NCI-H146 (cell line): ENCODE data around the gene EIPR1.
"Not testable (repeated sequence)": the region's sequence is repeated elsewhere in the genome, so short reads cannot be mapped to it uniquely, and the experiment has no call there.

Experiments
- DNase-seq: peaks from one replicate; lab custom pipeline; 2025; lab: John Stamatoyannopoulos, UW

EIPR1 gene

DNA sequence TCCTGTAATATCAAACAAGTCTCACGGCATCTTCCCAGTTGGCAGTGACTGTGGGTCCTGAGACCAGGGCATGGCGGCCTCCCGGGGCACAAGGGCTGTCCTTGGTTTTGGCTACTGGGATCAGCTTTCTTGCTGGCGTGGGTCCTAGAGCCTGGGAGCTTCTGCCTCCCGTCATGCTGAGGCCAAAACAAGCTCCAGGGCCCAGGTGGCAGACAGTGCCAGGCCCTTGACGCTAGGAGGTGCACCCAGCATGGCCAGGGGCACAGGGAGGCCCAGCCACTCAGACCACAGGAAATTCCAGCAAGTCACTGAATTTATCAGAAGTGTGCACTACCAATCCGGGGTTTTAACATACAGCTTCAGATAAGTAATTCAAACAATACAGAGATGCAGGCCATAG lies 184.7 kb downstream of the EIPR1 start:
- DNase-seq: no peak

GRCh38 chr2:3192281-3192818 lies 185.3 kb downstream of the EIPR1 start:
- DNase-seq: no peak

DNA sequence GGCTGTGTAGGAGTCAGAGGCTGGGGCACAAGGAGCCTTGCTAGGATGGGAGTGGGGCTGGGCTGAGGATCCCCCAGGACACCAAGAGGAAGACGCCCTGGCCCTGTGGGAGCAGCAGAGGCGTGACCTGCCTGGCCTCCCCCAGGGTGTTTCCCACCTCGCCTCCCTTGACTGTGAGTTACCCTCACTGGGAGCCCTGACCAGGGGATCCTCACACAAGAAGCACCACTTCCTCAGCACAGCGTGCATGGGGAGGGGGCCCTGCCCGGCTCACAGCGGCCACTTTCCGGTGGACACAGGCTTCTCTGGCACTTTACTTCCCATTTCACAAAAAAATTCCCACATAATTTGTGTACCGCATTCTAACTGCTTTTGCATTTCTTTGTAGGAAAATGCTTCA lies 187.7 kb downstream of the EIPR1 start:
- no peak for DNase-seq

DNA sequence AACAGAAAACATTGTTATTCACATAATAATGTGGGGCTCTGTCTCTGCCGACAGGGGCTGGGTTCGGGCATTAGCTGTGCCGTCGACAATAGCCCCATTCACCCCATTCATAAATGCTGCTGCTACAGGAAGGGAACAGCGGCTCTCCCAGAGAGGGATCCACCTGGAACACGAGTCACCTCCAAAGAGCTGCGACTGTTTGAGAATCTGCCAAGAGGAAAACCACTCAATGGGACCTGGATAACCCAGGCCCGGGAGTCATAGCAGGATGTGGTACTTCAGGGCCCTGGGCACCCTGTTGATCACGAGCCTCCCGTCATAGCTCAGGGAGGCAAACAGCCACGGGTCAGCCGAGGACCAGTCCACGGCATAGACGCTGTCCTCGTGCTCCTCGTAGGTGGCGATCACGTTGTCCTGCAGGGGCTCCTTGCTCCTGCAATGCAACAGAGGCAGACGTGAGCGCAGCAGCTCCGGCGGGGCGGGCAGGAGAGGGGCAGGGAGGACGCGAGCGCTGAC lies 188.5 kb downstream of the EIPR1 start:
- DNase-seq: no peak

DNA sequence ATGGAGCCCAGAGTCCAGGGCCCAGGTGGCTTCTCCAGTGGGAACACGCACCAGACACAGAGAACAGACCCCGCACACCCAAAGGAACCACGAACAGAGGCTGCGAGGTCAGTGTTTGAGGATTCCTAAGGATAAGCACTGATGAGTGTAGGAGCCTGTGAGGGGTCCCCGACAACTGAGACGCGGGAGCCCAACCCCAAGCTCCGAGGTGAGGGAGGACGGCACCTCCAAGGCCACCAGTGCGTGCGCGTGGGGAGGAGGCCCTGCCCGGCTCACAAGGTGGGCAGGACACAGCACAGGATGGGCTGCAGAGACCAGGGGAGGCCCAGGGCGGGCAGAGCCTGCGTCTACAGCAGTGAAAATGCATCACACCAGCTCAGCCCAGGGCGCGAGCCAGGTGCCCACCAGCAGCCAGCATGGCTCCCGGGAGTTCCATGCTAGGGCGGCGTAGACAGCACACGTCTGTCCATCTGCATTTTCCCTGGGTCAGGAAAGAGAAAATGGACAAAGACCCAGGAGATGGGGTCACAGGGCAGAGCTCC lies 189.1 kb downstream of the EIPR1 start:
- no peak for DNase-seq

GRCh38 chr2:3187467-3187866 lies 190.2 kb downstream of the EIPR1 start:
- no peak for DNase-seq

DNA sequence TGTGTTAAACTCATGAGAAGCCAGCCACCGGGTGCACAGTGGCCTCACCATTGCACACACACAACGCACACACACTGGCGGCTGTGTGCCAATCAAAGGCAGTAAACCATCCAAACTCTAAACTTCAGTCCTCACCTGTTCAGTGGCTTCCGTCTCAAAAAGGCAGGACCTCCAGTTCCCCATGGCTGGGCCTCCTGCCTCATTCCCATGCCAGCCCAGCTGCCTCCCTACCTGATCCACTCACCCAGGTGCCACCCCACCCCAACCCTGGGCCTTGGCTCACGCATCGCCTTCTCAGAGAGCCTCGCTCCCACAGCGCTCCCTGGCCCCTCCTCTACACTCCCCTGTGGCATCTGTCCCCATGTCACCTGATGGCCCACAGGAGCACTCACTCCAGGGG lies 190.9 kb downstream of the EIPR1 start:
- DNase-seq: no peak

DNA sequence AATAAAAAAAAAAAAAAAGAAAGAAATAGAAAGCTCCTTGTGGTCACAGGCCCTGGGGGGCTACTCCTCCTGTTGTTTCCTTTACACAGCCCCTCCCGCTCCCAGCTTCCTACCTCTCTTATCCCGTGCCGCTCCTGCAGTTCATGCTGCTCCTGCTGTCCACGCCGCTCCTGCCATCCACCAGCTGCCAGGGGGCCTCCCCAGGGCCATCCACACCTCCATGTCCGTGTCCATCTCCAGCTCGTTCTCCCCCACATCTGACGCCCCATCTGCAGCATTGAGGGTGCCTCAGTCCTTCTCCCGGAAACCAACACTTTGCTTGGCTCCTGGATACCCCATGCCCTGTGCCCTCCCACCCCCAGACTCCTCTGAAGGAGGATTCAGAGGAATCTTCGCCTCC lies 191.7 kb downstream of the EIPR1 start:
- DNase-seq: no peak

DNA sequence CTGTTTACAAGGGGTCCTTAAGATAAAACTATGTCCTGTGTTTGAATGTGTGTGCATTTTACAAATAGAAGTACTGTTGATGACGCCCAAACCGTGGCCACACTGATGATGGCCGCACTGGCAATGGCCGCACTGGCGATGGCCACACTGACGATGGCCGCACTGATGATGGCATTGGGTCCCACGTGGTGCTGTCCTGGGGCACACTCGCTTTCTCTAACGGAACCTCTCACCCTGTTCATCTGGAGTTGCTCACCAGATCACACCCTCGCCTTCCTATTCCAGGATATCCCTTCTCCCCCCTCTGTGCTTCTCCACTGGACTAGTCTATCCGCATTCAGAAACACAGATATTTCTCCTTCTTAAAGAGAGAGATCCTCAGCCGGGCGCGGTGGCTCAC lies 192.4 kb downstream of the EIPR1 start:
- DNase-seq: no peak

- no peak for DNase-seq
Observed at GRCh38 chr2:3184167-3184566, 193.5 kb downstream of the EIPR1 start.

GRCh38 chr2:3183766-3184165 lies 193.9 kb downstream of the EIPR1 start:
- DNase-seq: no peak

GRCh38 chr2:3182848-3183247 lies 194.8 kb downstream of the EIPR1 start:
- DNase-seq: no peak

DNA sequence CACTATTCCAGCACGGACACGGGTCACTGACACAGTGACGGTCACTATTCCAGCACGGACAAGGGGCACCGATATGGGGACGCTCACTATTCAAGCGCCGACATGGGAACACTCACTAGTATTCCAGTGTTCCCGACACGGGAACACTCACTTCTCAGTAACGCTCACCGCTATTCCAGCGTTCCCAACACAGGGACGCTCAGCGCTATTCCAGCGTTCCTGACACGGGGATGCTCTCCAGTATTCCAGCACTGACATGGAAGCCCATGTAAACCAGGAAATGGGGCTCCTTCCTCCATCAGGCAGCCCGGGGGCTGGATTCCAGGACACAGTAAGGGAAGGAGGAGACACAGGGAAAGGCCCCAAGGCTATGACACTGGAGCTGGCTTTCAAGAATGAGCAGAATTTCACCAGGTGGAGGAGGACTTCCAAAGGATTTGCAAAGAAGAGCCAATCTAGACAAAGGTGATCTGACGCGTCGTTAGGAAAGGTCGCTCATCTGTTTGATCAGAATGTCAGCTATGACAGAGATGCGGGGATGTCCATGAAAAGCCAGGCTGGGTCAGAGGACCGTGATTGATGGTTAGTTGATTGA lies 196.1 kb downstream of the EIPR1 start:
- DNase-seq: no peak

GRCh38 chr2:3180909-3181221 lies 196.8 kb downstream of the EIPR1 start:
- DNase-seq: not testable (repeated sequence)

DNA sequence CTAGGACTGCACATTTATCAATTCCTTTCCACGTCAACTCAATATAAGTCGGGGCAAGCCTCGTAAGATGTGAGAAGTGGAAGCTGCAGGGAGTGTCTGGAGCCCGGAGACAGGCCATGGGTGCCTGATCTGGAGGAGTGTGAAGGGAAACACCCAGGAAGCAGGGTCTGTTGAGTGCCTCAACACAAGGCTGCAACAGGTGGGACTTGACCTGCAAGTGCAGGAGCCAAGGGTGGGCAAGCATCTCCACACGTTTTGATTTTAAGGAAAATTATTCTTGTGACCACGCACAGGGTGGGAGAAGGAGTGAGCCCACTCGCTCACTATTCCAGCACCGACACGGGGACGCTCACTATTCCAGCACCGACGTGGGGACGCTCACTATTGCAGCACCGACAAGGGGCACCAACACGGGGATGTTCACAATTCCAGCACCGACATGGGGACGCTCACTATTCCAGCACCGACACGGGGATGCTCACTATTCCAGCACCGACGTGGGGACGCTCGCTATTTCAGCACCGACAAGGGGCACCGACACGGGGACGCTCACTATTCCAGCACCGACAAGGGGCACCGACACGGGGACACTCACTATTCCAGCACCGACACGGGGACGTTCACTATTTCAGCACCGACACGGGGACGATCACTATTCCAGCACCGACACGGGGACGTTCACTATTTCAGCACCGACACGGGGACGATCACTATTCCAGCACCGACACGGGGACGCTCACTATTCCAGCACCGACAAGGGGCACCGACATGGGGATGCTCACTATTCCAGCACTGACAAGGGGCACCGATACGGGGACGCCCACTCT lies 197.3 kb downstream of the EIPR1 start:
- no peak for DNase-seq

DNA sequence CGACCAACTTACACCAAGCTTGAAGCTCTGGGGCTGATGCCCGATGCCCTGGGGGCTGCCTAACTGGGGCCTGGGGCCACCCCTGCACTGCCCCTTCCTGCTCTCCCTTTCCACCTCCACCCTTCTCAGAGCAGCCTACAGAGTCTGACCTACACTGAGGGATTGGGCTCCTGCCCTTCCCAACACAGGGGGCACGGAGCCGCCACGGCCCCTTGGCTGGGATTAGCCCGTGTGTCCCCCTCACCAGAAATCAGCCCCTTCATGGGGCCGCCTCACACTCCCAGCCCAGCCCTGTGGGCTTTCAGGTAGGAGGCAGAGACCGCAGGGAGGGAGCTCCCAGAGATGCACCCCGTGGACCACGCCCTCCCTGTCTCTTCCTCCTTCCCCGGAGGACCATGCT lies 198.0 kb downstream of the EIPR1 start:
- no peak for DNase-seq

DNA sequence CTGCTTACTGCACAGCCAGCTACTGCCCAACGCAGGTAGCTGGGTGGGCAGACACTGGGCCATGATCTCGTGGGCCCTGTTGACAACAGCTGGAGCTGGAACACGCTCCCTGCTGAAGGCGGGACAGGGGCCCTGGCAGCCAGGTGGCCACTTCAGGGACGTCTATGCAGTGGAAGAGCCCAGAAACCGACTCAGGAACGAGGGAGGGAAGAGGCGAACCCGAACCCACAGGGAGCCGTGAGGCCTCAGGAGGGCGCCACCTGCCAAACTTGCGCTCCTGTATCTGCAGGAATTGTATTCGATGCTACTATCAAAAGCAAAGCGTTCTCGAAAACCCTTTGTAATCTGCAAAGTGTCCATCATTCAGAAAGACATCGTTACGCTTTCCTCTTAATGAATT lies 198.4 kb downstream of the EIPR1 start:
- no peak for DNase-seq

GRCh38 chr2:3178578-3179031 lies 199.0 kb downstream of the EIPR1 start:
- no peak for DNase-seq

GRCh38 chr2:3177891-3178577 lies 199.6 kb downstream of the EIPR1 start:
- no peak for DNase-seq

- no peak for DNase-seq
Observed at GRCh38 chr2:3176869-3177255, 200.8 kb downstream of the EIPR1 start.

- no peak for DNase-seq
Observed at GRCh38 chr2:3176071-3176868, 201.3 kb downstream of the EIPR1 start.

- DNase-seq: no peak
Observed at GRCh38 chr2:3175568-3175955, 202.1 kb downstream of the EIPR1 start.
